ENCODE data around the gene PEX10.
"Not testable (repeated sequence)": the region's sequence is repeated elsewhere in the genome, so short reads cannot be mapped to it uniquely, and the experiment has no call there.

The PEX10 gene

GRCh38 chr1:2412395-2412772 is at the start of gene PEX10:
TSS of gene PEX10 (minus strand) at chr1:2412564. CDS start at chr1:2412502, 62 bp downstream.
- H3K4me1 ChIP-seq (ENCODE audit: control insufficient read depth, insufficient read depth, low read length), result peaks cover 10% of the 10 kb centered on the region
- no peaks in the 10 kb centered on the region for H3K9me3 ChIP-seq (ENCODE audit: control insufficient read depth, insufficient read depth, low read depth, low read length)
- peak within 1 kb of the TSS; percentile 86 for H3K4me3 ChIP-seq (ENCODE audit: low read depth, low read length)
- peaks cover under 1% of the 10 kb centered on the region; the same call in 1 of the 2 replicates for H3K27me3 ChIP-seq (ENCODE audit: control insufficient read depth, insufficient read depth, low read length)
- peak within 1 kb of the TSS; percentile 82 for H3K27ac ChIP-seq (ENCODE audit: low read depth, low read length)
- peak within 1 kb of the TSS; percentile 89 for H3K9ac ChIP-seq (ENCODE audit: low read length)
- H3K36me3 ChIP-seq (ENCODE audit: control insufficient read depth, insufficient read depth, low read length), result peaks cover 24% of the 10 kb centered on the region

- peaks cover 13% of the 10 kb centered on the region; the same call in 1 of the 2 replicates for H3K27me3 ChIP-seq (ENCODE audit: control insufficient read depth, insufficient read depth, low read length)
- no peaks in the 10 kb centered on the region for H3K36me3 ChIP-seq (ENCODE audit: control insufficient read depth, insufficient read depth, low read length)
- no peaks in the 10 kb centered on the region for H3K9me3 ChIP-seq (ENCODE audit: control insufficient read depth, insufficient read depth, low read depth, low read length)
- H3K4me3 ChIP-seq (ENCODE audit: low read depth, low read length), result no peak overlapping the region
- H3K27ac ChIP-seq (ENCODE audit: low read depth, low read length), result no peak overlapping the region
- no peak overlapping the region for H3K9ac ChIP-seq (ENCODE audit: low read length)
- H3K4me1 ChIP-seq (ENCODE audit: control insufficient read depth, insufficient read depth, low read length), result no peaks in the 10 kb centered on the region
Observed at GRCh38 chr1:2460996-2461751, 48.8 kb upstream of the PEX10 start.

GRCh38 chr1:2460203-2460602 is 47.8 kb upstream of the PEX10 start:
- no peak overlapping the region for H3K27ac ChIP-seq (ENCODE audit: low read depth, low read length)
- H3K4me3 ChIP-seq (ENCODE audit: low read depth, low read length), result no peak overlapping the region
- no peak overlapping the region for H3K9ac ChIP-seq (ENCODE audit: low read length)
- H3K9me3 ChIP-seq (ENCODE audit: control insufficient read depth, insufficient read depth, low read depth, low read length), result no peaks in the 10 kb centered on the region
- no peaks in the 10 kb centered on the region for H3K36me3 ChIP-seq (ENCODE audit: control insufficient read depth, insufficient read depth, low read length)
- peaks cover 13% of the 10 kb centered on the region; the same call in 1 of the 2 replicates for H3K27me3 ChIP-seq (ENCODE audit: control insufficient read depth, insufficient read depth, low read length)
- no peaks in the 10 kb centered on the region for H3K4me1 ChIP-seq (ENCODE audit: control insufficient read depth, insufficient read depth, low read length)

- no peak overlapping the region for H3K9ac ChIP-seq (ENCODE audit: low read length)
- H3K27ac ChIP-seq (ENCODE audit: low read depth, low read length), result no peak overlapping the region
- peaks cover 13% of the 10 kb centered on the region; the same call in 1 of the 2 replicates for H3K27me3 ChIP-seq (ENCODE audit: control insufficient read depth, insufficient read depth, low read length)
- H3K4me3 ChIP-seq (ENCODE audit: low read depth, low read length), result no peak overlapping the region
- H3K4me1 ChIP-seq (ENCODE audit: control insufficient read depth, insufficient read depth, low read length), result no peaks in the 10 kb centered on the region
- H3K9me3 ChIP-seq (ENCODE audit: control insufficient read depth, insufficient read depth, low read depth, low read length), result no peaks in the 10 kb centered on the region
- no peaks in the 10 kb centered on the region for H3K36me3 ChIP-seq (ENCODE audit: control insufficient read depth, insufficient read depth, low read length)
Observed at GRCh38 chr1:2459757-2460156, 47.4 kb upstream of the PEX10 start.

- not testable (repeated sequence) for H3K27ac ChIP-seq (ENCODE audit: low read depth, low read length); H3K27me3 ChIP-seq (ENCODE audit: control insufficient read depth, insufficient read depth, low read length); H3K4me3 ChIP-seq (ENCODE audit: low read depth, low read length); H3K9ac ChIP-seq (ENCODE audit: low read length); H3K9me3 ChIP-seq (ENCODE audit: control insufficient read depth, insufficient read depth, low read depth, low read length); H3K36me3 ChIP-seq (ENCODE audit: control insufficient read depth, insufficient read depth, low read length); H3K4me1 ChIP-seq (ENCODE audit: control insufficient read depth, insufficient read depth, low read length)
Observed at GRCh38 chr1:2459102-2459753, 46.9 kb upstream of the PEX10 start.

- Histone ChIP-seq H3K27ac (ENCODE audit: low read depth, low read length) (no peak overlapping the region), H3K4me1 (ENCODE audit: control insufficient read depth, insufficient read depth, low read length) (no peaks in the 10 kb centered on the region), H3K36me3 (ENCODE audit: control insufficient read depth, insufficient read depth, low read length) (no peaks in the 10 kb centered on the region), H3K27me3 (ENCODE audit: control insufficient read depth, insufficient read depth, low read length) (peaks cover 6% of the 10 kb centered on the region; the same call in 1 of the 2 replicates), H3K9ac (ENCODE audit: low read length) (no peak overlapping the region), H3K4me3 (ENCODE audit: low read depth, low read length) (no peak overlapping the region), H3K9me3 (ENCODE audit: control insufficient read depth, insufficient read depth, low read depth, low read length) (no peaks in the 10 kb centered on the region)
Observed at GRCh38 chr1:2458687-2459086, 46.3 kb upstream of the PEX10 start.

- no peaks in the 10 kb centered on the region for H3K9me3 ChIP-seq (ENCODE audit: control insufficient read depth, insufficient read depth, low read depth, low read length)
- H3K27ac ChIP-seq (ENCODE audit: low read depth, low read length), result no peak overlapping the region
- H3K4me1 ChIP-seq (ENCODE audit: control insufficient read depth, insufficient read depth, low read length), result peaks cover under 1% of the 10 kb centered on the region; the same call in 1 of the 2 replicates
- H3K9ac ChIP-seq (ENCODE audit: low read length), result no peak overlapping the region
- no peak overlapping the region for H3K4me3 ChIP-seq (ENCODE audit: low read depth, low read length)
- H3K36me3 ChIP-seq (ENCODE audit: control insufficient read depth, insufficient read depth, low read length), result no peaks in the 10 kb centered on the region
- no peaks in the 10 kb centered on the region; the same call in 1 of the 2 replicates for H3K27me3 ChIP-seq (ENCODE audit: control insufficient read depth, insufficient read depth, low read length)
Observed at GRCh38 chr1:2457444-2457843, 45.1 kb upstream of the PEX10 start.

- Histone ChIP-seq H3K36me3 (ENCODE audit: control insufficient read depth, insufficient read depth, low read length) (no peaks in the 10 kb centered on the region), H3K9ac (ENCODE audit: low read length) (no peak overlapping the region), H3K27ac (ENCODE audit: low read depth, low read length) (no peak overlapping the region), H3K9me3 (ENCODE audit: control insufficient read depth, insufficient read depth, low read depth, low read length) (no peaks in the 10 kb centered on the region), H3K27me3 (ENCODE audit: control insufficient read depth, insufficient read depth, low read length) (no peaks in the 10 kb centered on the region), H3K4me1 (ENCODE audit: control insufficient read depth, insufficient read depth, low read length) (peaks cover 5% of the 10 kb centered on the region; the same call in 1 of the 2 replicates), H3K4me3 (ENCODE audit: low read depth, low read length) (no peak overlapping the region)
Observed at GRCh38 chr1:2455757-2456156, 43.4 kb upstream of the PEX10 start.

GRCh38 chr1:2454227-2454626 is 41.9 kb upstream of the PEX10 start:
- Histone ChIP-seq H3K27me3 (ENCODE audit: control insufficient read depth, insufficient read depth, low read length) (no peaks in the 10 kb centered on the region), H3K36me3 (ENCODE audit: control insufficient read depth, insufficient read depth, low read length) (no peaks in the 10 kb centered on the region), H3K4me3 (ENCODE audit: low read depth, low read length) (no peak overlapping the region), H3K9ac (ENCODE audit: low read length) (no peak overlapping the region), H3K9me3 (ENCODE audit: control insufficient read depth, insufficient read depth, low read depth, low read length) (no peaks in the 10 kb centered on the region), H3K27ac (ENCODE audit: low read depth, low read length) (no peak overlapping the region; the same call in 1 of the 2 replicates), H3K4me1 (ENCODE audit: control insufficient read depth, insufficient read depth, low read length) (peaks cover 5% of the 10 kb centered on the region; the same call in 1 of the 2 replicates)

GRCh38 chr1:2452932-2453315 is 40.6 kb upstream of the PEX10 start:
- Histone ChIP-seq H3K4me1 (ENCODE audit: control insufficient read depth, insufficient read depth, low read length) (peaks cover 13% of the 10 kb centered on the region; the same call in 1 of the 2 replicates), H3K36me3 (ENCODE audit: control insufficient read depth, insufficient read depth, low read length) (no peaks in the 10 kb centered on the region), H3K4me3 (ENCODE audit: low read depth, low read length) (no peak overlapping the region), H3K27ac (ENCODE audit: low read depth, low read length) (no peak overlapping the region), H3K9me3 (ENCODE audit: control insufficient read depth, insufficient read depth, low read depth, low read length) (no peaks in the 10 kb centered on the region), H3K9ac (ENCODE audit: low read length) (no peak overlapping the region), H3K27me3 (ENCODE audit: control insufficient read depth, insufficient read depth, low read length) (peaks cover under 1% of the 10 kb centered on the region; the same call in 1 of the 2 replicates)

Measured in HUES6 (cell line).